HG03108 (cell line): Measurements from ENCODE around the gene MRGPRE.

ENCODE experiments used
- ATAC-seq: cut with Tn5 transposase; IDR thresholded peaks from one replicate; pipeline ENCODE4 v1.9.1; 2021; ENCODE audit warnings: moderate library complexity; ENCODE audit not compliant: unreplicated experiment

MRGPRE gene

GRCh38 chr11:3197044-3197695 lies 35.0 kb downstream of the MRGPRE start:
- ATAC-seq: no peak

- ATAC-seq: no peak
These were observed 35.8 kb downstream of the MRGPRE start for GRCh38 chr11:3196161-3197043.

- ATAC-seq: no peak
These were observed 36.7 kb downstream of the MRGPRE start for GRCh38 chr11:3195251-3196160.

GRCh38 chr11:3194016-3194816 lies 38.0 kb downstream of the MRGPRE start:
- ATAC-seq: no peak

- ATAC-seq: no peak
These were observed 38.7 kb downstream of the MRGPRE start for GRCh38 chr11:3193373-3194015.

- no peak for ATAC-seq
These were observed 39.5 kb downstream of the MRGPRE start for GRCh38 chr11:3192511-3193372.

- ATAC-seq: no peak
These were observed 40.5 kb downstream of the MRGPRE start for GRCh38 chr11:3191586-3192324.

GRCh38 chr11:3190600-3190999 lies 41.6 kb downstream of the MRGPRE start:
- ATAC-seq: no peak

GRCh38 chr11:3189886-3190583 lies 42.2 kb downstream of the MRGPRE start:
- no peak for ATAC-seq

- no peak for ATAC-seq
These were observed 42.9 kb downstream of the MRGPRE start for GRCh38 chr11:3189196-3189843.

- ATAC-seq: no peak
These were observed 43.6 kb downstream of the MRGPRE start for GRCh38 chr11:3188496-3189195.

- no peak for ATAC-seq
These were observed 45.9 kb downstream of the MRGPRE start for GRCh38 chr11:3186166-3186953.

- no peak for ATAC-seq
These were observed 47.4 kb downstream of the MRGPRE start for GRCh38 chr11:3184732-3185347.

GRCh38 chr11:3183523-3183922 lies 48.7 kb downstream of the MRGPRE start:
- ATAC-seq: no peak

- ATAC-seq: no peak
These were observed 49.8 kb downstream of the MRGPRE start for GRCh38 chr11:3182462-3182852.
